SK-N-SH (cell line): Measurements from ENCODE around the gene DNAJC1. TPM values are rescaled to one million over a fixed set of nuclear protein-coding genes. Genes with fewer than 3 reads are reported as not detected.

Experiments
- CTCF ChIA-PET: fragments of 300-600, 350-600 bp; formaldehyde crosslinking; extraction: SDS; loops from one replicate; lab custom pipeline; 2021; lab: Yijun Ruan, JAX
- POLR2A ChIA-PET: fragments of 350-600 bp; sonication (Branson Sonifier 250); formaldehyde crosslinking; extraction: SDS; loops from one replicate; lab custom pipeline; 2020; ENCODE audit warnings: antibody characterized with exemption, inconsistent platforms; lab: Yijun Ruan, JAX
- DNase-seq: peaks from one replicate; pipeline ENCODE4 v3.0.0; 2012
- H2AFZ ChIP-seq: fragments of 200-600 bp; sonication (generic); 2 replicates; pipeline ENCODE4 v1.8.1; 2016; ENCODE audit warnings: antibody characterized with exemption, mild to moderate bottlenecking, low read depth
- H3F3A ChIP-seq: fragments of 200-600 bp; sonication (generic); replicated peaks from 2 replicates; pipeline ENCODE3; 2016; ENCODE audit warnings: antibody characterized with exemption, mild to moderate bottlenecking; ENCODE audit not compliant: insufficient read depth
- H3K27ac ChIP-seq, 2 experiments: fragments of 200-500 bp in 1 of 2; fragments of 200-600 bp in 1 of 2; sonication (Bioruptor generic) in 1 of 2; sonication (generic), shearing (Covaris generic) in 1 of 2; 2 replicates each; pipeline versions ENCODE4 v1.5.1 to v1.6.1; 2014 to 2016; ENCODE audit warnings: low read depth in 2 of 2, inconsistent platforms in 1 of 2, low read length in 1 of 2, mild to moderate bottlenecking in 1 of 2, mixed read lengths in 1 of 2
- H3K27me3 ChIP-seq: fragments of 200-600 bp; sonication (generic), shearing (Covaris generic); 2 replicates; pipeline ENCODE4 v1.6.1; 2016; ENCODE audit warnings: mixed run types; ENCODE audit not compliant: insufficient read depth
- H3K36me3 ChIP-seq, 2 experiments: fragments of 200-500 bp in 1 of 2; fragments of 200-600 bp in 1 of 2; sonication (Bioruptor generic) in 1 of 2; sonication (generic) in 1 of 2; replicated peaks in 1 of 2; 2 replicates each; pipeline versions ENCODE3 to v1.5.1; 2014 to 2016; ENCODE audit warnings: low read length in 1 of 2, mild to moderate bottlenecking in 1 of 2; ENCODE audit not compliant: insufficient read depth in 2 of 2, control insufficient read depth in 1 of 2
- H3K4me1 ChIP-seq, 2 experiments: fragments of 200-500 bp in 1 of 2; fragments of 200-600 bp in 1 of 2; sonication (Bioruptor generic) in 1 of 2; sonication (generic), shearing (Covaris generic) in 1 of 2; 2 replicates each; pipeline versions ENCODE4 v1.5.1 to v1.6.1; 2014 to 2016; ENCODE audit warnings: low read depth in 1 of 2, low read length in 1 of 2, mixed run types in 1 of 2; ENCODE audit not compliant: insufficient read depth in 2 of 2, control insufficient read depth in 1 of 2
- H3K4me2 ChIP-seq: fragments of 200-600 bp; sonication (generic), shearing (Covaris generic); 2 replicates; pipeline ENCODE4 v1.6.1; 2017; ENCODE audit warnings: mixed run types
- H3K4me3 ChIP-seq, 2 experiments: fragments of 200-500 bp in 1 of 2; fragments of 200-600 bp in 1 of 2; sonication (Bioruptor generic) in 1 of 2; sonication (generic), shearing (Covaris generic) in 1 of 2; 2 replicates each; pipeline versions ENCODE4 v1.5.1 to v1.8.1; 2014 to 2016; ENCODE audit warnings: low read depth in 2 of 2, inconsistent platforms in 1 of 2, low read length in 1 of 2, mild to moderate bottlenecking in 1 of 2, mixed read lengths in 1 of 2, moderate library complexity in 1 of 2
- H3K79me2 ChIP-seq: fragments of 200-600 bp; sonication (generic); 2 replicates; pipeline ENCODE4 v1.8.1; 2017; ENCODE audit warnings: mild to moderate bottlenecking; ENCODE audit not compliant: insufficient read depth
- H3K9ac ChIP-seq: fragments of 200-600 bp; sonication (generic); 2 replicates; pipeline ENCODE4 v1.6.1; 2017; ENCODE audit warnings: mixed run types
- H3K9me2 ChIP-seq: fragments of 200-600 bp; sonication (generic); 2 replicates; pipeline ENCODE4 v1.6.1; 2017; ENCODE audit warnings: mixed run types
- H3K9me3 ChIP-seq: fragments of 200-600 bp; sonication (generic); 2 replicates; pipeline ENCODE4 v1.6.1; 2017; ENCODE audit warnings: mixed run types, mild to moderate bottlenecking, moderate library complexity
- H4K20me1 ChIP-seq: fragments of 200-600 bp; sonication (generic); 2 replicates; pipeline ENCODE4 v1.6.1; 2017; ENCODE audit warnings: mild to moderate bottlenecking, mixed run types; ENCODE audit not compliant: insufficient read depth
- ELF1 ChIP-seq: IDR thresholded peaks from 2 replicates; pipeline ENCODE4 v1.4.0; 2012
- EZH2phosphoT487 ChIP-seq: fragments of 200-600 bp; sonication (generic); IDR thresholded peaks from 2 replicates; pipeline ENCODE4 v1.6.1; 2017; ENCODE audit warnings: low read depth, mixed run types, mild to moderate bottlenecking, antibody characterized with exemption, moderate library complexity, borderline replicate concordance
- FOXJ3 ChIP-seq: sonication (generic); formaldehyde crosslinking; IDR thresholded peaks from 2 replicates; pipeline ENCODE4 v1.5.1; 2020; ENCODE audit warnings: mild to moderate bottlenecking, missing genetic modification reagents
- GATA2 ChIP-seq: sonication (generic); formaldehyde crosslinking; IDR thresholded peaks from 2 replicates; pipeline ENCODE4 v1.5.0; 2020; ENCODE audit warnings: mild to moderate bottlenecking, missing genetic modification reagents
- JUND ChIP-seq: IDR thresholded peaks from 2 replicates; pipeline ENCODE4 v1.4.0; 2012
- MEF2A ChIP-seq: IDR thresholded peaks from 2 replicates; pipeline ENCODE4 v1.4.0; 2012; ENCODE audit warnings: low read depth, borderline replicate concordance
- MXI1 ChIP-seq: IDR thresholded peaks from 2 replicates; pipeline ENCODE4 v1.6.1; 2012; ENCODE audit warnings: mild to moderate bottlenecking, low read depth, low read length, improper control_type of control experiment
- POLR2AphosphoS5 ChIP-seq: IDR thresholded peaks from 2 replicates; pipeline ENCODE4 v1.6.1; 2012; ENCODE audit warnings: low read depth, low read length
- RAD21 ChIP-seq: IDR thresholded peaks from 2 replicates; pipeline ENCODE4 v1.6.1; 2012; ENCODE audit warnings: mild to moderate bottlenecking, low read length
- RCOR1 ChIP-seq: fragments of 150-350 bp; IDR thresholded peaks from 2 replicates; pipeline ENCODE4 v1.6.1; 2017; ENCODE audit warnings: antibody characterized with exemption, low read length
- RFX5 ChIP-seq: IDR thresholded peaks from 2 replicates; pipeline ENCODE4 v1.6.1; 2012; ENCODE audit warnings: mild to moderate bottlenecking, improper control_type of control experiment, low read length
- SIN3A ChIP-seq: IDR thresholded peaks from 2 replicates; pipeline ENCODE4 v1.6.1; 2012; ENCODE audit warnings: low read depth, mild to moderate bottlenecking, low read length, moderate library complexity, borderline replicate concordance
- YY1 ChIP-seq: IDR thresholded peaks from 2 replicates; pipeline ENCODE4 v1.4.0; 2012; ENCODE audit warnings: low read depth, mild to moderate bottlenecking
- WGBS: methylation state at CpG from one replicate; pipeline ENCODE4 v1.1.6; 2017; ENCODE audit warnings: low lambda C conversion rate; 5-methylcytosine and 5-hydroxymethylcytosine counted together
- polyA plus RNA-seq, 3 experiments: library from polyadenylated mRNA; depleted of rRNA; stranded (reverse); fragments of >200 nt; gene quantifications; 2 replicates each; pipeline ENCODE4 v1.2.3, GENCODE V29; 2012
- TF ChIP-seq, protein P1 (sequence below): IDR thresholded peaks from 2 replicates; pipeline ENCODE4 v1.4.0; 2012; ENCODE audit warnings: low read depth, borderline replicate concordance
- TF ChIP-seq, protein P2 (sequence below): fragments of 200-600 bp; sonication (generic); IDR thresholded peaks from 2 replicates; pipeline ENCODE4 v1.6.1; 2017; ENCODE audit warnings: antibody characterized with exemption, mild to moderate bottlenecking, moderate library complexity
- TF ChIP-seq, protein P3 (sequence below): IDR thresholded peaks from 2 replicates; pipeline ENCODE4 v1.4.0; 2012; ENCODE audit warnings: low read depth

Gene DNAJC1
- polyA plus RNA-seq, 1 of the 3 experiments (the other 2 are of a cell fraction): 9.3 TPM

DNA sequence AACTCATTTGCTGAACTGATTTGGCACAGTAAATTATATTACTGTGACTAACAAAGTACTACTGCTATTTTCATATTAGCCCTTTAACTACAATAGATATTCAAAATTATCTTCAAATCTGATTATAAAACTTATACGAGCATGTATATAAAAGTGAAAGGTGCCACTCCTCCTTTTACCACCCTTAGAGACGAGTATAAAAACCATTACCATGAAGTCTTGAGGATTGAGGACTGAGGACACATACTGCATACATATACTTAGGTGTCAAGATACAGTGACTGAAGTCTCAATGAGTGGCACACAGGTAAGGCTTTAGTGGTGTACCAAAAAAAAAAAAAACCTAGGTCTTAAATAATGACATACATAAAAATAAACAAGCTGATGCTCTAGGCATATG lies 98.6 kb downstream of the DNAJC1 start (continued):
- TF ChIP-seq GATA2 (no peak), RCOR1 (no peak), MXI1 (no peak), ELF1 (no peak), EZH2phosphoT487 (no peak)
- TF ChIP-seq, protein P1, sequence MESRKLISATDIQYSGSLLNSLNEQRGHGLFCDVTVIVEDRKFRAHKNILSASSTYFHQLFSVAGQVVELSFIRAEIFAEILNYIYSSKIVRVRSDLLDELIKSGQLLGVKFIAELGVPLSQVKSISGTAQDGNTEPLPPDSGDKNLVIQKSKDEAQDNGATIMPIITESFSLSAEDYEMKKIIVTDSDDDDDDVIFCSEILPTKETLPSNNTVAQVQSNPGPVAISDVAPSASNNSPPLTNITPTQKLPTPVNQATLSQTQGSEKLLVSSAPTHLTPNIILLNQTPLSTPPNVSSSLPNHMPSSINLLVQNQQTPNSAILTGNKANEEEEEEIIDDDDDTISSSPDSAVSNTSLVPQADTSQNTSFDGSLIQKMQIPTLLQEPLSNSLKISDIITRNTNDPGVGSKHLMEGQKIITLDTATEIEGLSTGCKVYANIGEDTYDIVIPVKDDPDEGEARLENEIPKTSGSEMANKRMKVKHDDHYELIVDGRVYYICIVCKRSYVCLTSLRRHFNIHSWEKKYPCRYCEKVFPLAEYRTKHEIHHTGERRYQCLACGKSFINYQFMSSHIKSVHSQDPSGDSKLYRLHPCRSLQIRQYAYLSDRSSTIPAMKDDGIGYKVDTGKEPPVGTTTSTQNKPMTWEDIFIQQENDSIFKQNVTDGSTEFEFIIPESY: no peak
- TF ChIP-seq, protein P2, sequence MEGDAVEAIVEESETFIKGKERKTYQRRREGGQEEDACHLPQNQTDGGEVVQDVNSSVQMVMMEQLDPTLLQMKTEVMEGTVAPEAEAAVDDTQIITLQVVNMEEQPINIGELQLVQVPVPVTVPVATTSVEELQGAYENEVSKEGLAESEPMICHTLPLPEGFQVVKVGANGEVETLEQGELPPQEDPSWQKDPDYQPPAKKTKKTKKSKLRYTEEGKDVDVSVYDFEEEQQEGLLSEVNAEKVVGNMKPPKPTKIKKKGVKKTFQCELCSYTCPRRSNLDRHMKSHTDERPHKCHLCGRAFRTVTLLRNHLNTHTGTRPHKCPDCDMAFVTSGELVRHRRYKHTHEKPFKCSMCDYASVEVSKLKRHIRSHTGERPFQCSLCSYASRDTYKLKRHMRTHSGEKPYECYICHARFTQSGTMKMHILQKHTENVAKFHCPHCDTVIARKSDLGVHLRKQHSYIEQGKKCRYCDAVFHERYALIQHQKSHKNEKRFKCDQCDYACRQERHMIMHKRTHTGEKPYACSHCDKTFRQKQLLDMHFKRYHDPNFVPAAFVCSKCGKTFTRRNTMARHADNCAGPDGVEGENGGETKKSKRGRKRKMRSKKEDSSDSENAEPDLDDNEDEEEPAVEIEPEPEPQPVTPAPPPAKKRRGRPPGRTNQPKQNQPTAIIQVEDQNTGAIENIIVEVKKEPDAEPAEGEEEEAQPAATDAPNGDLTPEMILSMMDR: no peak

DNA sequence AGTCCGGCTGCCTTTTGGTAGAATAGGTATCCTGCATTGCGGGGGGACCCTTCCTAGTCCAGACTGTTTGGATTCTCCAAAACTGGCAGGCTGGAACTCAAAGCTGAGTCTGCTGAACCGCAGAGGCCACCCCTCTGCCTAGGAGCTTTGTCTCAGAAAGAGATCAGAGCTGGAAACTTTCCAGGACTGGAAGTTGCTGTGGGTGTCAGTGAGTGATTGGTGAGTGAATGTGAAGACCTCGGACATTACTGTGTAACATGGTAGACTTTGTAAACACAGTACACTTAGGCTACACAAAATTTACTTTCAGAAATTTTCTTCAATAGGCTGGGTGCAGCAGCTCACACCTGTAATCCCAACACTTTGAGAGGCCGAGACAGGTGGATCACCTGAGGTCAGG lies 103.8 kb downstream of the DNAJC1 start:
- no peaks in the 10 kb centered on the region for H4K20me1 ChIP-seq
- H3K4me3 ChIP-seq: no peak overlapping the region
- no peaks in the 10 kb centered on the region for H3F3A ChIP-seq
- WGBS: 96% methylated on average over 5 of the region's 5 CpGs
- ChIA-PET CTCF (interaction anchor here (1.2 to 1.3 kb wide), 2 partner anchors 13 to 26 kb away, joined by 3 read pairs; no protein-coding TSS in a partner anchor), POLR2A (no interaction called here)
- H3K9ac ChIP-seq: no peak overlapping the region
- peaks cover 0 to 15% of the 10 kb centered on the region in 2 experiments for H3K36me3 ChIP-seq
- DNase-seq: no peak
- no peaks in the 10 kb centered on the region for H3K9me3 ChIP-seq
- no peaks in the 10 kb centered on the region for H3K4me1 ChIP-seq
- H3K79me2 ChIP-seq: no peaks in the 10 kb centered on the region
- H2AFZ ChIP-seq: no peak overlapping the region
- no peak overlapping the region for H3K27ac ChIP-seq
- no peaks in the 10 kb centered on the region for H3K27me3 ChIP-seq
- no peaks in the 10 kb centered on the region for H3K9me2 ChIP-seq
- H3K4me2 ChIP-seq: no peak overlapping the region
- TF ChIP-seq FOXJ3 (CRISPR knock-in tag) (no peak), SIN3A (no peak), MEF2A (no peak)
- TF ChIP-seq, all 33 proteins: peak for 0

DNA sequence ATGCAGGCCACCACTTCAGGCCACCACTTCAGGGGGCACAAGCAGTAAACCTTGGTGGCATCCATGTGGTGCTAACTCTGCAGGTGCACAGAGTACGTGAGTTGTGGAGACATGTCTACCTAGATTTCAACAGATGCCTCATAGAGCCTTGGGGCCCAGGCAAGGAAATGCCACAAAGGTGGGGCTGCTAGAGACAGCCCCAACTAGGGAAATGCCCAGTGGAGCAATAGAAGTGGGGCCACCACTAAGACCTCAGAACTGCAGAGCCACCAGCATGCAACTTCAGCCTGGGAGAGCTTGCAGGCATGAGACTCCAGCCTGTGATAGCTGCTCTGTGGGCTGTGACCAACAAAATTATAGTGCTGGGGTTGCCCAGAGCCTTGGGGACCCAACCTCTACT lies 107.6 kb downstream of the DNAJC1 start:
- H3K79me2 ChIP-seq: no peaks in the 10 kb centered on the region
- ChIA-PET CTCF (no interaction called here), POLR2A (no interaction called here)
- no peak overlapping the region for H2AFZ ChIP-seq
- H3K9me2 ChIP-seq: no peaks in the 10 kb centered on the region
- H3F3A ChIP-seq: no peaks in the 10 kb centered on the region
- H3K4me1 ChIP-seq: no peaks in the 10 kb centered on the region
- no peaks in the 10 kb centered on the region; the same call in 1 of the 2 replicates for H3K9me3 ChIP-seq
- no peak overlapping the region for H3K27ac ChIP-seq
- WGBS: no CpG with 5 or more reads among the region's 1 CpG
- H3K36me3 ChIP-seq: peaks cover 0 to 10% of the 10 kb centered on the region in 2 experiments
- H3K4me2 ChIP-seq: no peak overlapping the region
- TF ChIP-seq, protein P3, sequence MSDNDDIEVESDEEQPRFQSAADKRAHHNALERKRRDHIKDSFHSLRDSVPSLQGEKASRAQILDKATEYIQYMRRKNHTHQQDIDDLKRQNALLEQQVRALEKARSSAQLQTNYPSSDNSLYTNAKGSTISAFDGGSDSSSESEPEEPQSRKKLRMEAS: no peak
- no peak for TF ChIP-seq YY1
- no peak for TF ChIP-seq ELF1
- TF ChIP-seq JUND: no peak
- TF ChIP-seq POLR2AphosphoS5: no peak
- no peak for TF ChIP-seq RFX5
- no peak for TF ChIP-seq SIN3A
- no peak for TF ChIP-seq RAD21
- no peak overlapping the region for H3K9ac ChIP-seq
- DNase-seq: no peak
- H3K4me3 ChIP-seq: no peak overlapping the region
- no peaks in the 10 kb centered on the region for H3K27me3 ChIP-seq
- no peaks in the 10 kb centered on the region for H4K20me1 ChIP-seq
